HTR-8/SVneo (cell line): ENCODE results near the gene SPTBN1.
"Not testable (repeated sequence)": the region's sequence is repeated elsewhere in the genome, so short reads cannot be mapped to it uniquely, and the experiment has no call there.

ENCODE experiments used
- DNase-seq: peaks from one replicate; pipeline ENCODE4 v3.0.0; 2011; ENCODE audit warnings: low spot score, mixed read lengths; ENCODE audit not compliant: insufficient read length
- FAIRE-seq: peaks from 2 replicates; lab custom pipeline; 2011; peaks lifted over from hg19 to GRCh38; lab: Jason Lieb, UNC

SPTBN1 gene

DNA sequence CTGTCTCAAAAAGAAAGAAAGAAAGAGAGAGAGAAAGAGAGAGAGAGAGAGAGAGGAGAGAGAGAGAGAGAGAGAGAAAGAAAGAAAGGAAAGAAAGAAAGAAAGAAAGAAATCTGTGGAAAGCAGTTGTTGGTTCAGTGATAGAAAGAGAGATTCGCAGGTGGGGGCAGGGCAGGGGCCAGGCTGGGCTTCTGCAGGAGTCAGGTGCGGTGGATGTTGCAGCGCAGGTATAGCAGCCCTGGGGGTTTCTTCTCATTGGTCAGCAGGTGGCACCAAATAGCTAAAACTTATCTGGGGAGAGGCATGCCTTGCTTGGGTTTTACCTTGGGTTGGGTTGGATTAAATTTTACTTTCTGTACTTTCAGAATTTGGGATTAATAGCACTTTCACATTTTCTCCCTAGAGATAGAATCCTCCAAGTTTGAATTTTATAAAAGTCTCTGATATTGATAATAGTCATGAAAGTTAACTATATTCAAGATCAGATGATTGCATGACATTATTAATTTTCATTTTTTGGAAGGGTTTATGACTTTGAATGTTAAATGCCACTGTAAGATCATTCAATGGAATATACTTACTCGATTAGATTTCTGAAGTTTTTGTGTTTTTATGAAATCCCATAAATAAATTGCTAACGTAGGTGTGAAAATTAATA lies 66.6 kb downstream of the SPTBN1 start:
- DNase-seq (peak; percentile 53), FAIRE-seq (no peak)

DNA sequence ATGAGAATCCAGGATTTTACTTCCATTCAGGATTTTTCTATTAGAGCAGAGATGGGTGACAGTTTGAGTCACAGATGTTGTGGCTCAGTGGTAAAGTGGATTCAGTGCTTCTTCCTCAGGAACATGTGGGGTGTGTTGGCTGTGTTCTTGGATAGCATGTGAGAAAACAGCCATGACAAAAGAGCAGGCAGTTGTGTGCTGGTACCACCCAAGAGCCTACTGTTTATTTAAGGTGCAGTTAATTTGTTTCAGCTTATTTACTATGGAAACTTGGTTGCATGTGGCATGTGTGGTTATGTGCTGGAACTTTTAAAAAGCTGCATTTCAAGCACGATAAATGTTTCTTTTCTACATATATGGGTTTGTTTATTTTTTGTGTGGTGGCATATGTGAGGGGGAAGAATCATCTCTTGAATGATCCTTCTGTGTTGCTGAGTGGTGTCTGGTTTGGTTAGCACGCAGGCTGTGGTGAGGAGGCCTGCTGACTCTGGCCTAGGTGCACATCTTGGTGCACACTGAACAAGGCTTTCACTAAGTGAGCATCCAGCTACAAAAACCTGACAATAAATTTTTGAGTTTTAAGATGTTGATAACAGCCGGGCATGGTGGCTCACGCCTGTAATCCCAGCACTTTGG lies 67.3 kb downstream of the SPTBN1 start:
- DNase-seq (no peak), FAIRE-seq (no peak)

DNA sequence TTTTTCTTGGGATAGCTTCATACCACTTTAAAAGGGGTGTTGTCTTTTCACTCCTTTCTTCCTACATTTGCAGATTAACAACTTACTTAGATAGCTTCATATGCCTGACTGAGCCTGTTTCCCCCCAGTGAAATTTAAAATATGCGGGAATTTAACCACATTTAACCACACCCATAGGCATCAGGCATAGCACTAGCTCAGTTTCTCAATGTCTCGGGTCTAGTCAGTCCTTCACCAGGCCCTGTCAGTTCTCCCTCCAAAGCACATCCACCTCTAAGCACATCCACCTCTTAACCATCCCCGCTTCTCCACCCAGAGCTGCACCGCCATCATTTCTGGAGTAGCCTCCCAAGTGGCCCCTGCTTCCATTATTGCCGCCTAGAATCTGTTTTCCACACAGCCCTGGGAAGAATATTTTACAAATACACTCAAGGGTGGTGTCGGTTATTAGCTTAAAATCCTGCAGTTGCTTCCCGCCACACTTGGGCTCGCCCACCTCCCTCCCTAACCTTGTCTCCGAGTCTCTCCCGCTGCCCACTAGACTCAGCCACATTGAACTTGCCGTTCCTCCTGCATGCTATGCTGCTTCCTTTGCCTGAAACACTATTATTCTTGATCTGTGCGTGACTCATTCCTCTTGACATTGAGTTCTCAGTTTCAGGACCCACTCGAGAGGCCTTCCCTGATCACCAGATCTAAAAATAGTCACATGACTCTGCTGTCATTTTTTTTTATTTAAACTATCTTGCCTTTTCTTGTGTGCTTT lies 68.3 kb downstream of the SPTBN1 start:
- FAIRE-seq: peak; percentile 69
- DNase-seq: peak; percentile 76

DNA sequence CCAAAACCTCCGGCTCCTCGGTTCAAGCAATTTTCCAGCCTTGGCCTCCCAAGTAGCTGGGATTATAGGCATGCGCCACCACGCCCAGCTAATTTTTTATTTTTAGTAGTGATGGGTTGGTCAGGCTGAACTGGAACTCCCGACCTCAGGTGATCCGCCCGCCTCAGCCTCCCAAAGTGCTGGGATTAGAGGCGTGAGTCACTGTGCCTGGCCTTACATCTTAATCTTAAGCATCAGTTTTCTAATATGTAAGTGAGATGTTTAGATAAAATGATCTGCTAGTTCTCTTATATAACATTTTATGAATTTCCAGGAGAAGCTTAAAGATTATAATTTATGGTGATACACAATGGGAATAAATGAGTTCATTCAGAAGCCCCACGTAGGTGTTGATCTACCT lies 69.2 kb downstream of the SPTBN1 start:
- no peak for DNase-seq
- no peak for FAIRE-seq

DNA sequence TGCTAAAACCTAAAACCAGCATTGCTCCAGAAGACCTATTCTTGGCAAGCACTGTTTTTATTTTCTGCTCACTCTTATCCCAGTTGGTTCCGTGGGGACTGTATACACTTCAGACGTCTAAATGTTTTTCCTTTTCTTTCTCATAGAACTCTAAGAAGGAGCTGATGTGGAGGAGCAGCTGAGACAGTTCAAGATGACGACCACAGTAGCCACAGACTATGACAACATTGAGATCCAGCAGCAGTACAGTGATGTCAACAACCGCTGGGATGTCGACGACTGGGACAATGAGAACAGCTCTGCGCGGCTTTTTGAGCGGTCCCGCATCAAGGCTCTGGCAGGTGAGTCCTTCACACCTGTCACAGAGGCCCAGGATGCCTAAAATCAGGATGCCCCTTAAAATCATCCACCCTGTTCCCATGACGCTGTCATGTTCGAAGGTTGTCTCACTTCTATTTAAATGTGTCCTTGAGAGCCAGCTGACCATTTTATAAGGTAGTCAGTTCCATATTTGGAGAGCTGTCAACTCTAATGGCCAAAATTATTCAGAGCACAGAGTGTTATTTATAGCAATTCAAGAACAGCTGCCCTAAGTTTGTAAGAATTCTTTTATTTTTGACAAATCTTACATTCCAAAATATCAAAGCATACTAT lies 70.2 kb downstream of the SPTBN1 start:
- FAIRE-seq: no peak
- DNase-seq: no peak

DNA sequence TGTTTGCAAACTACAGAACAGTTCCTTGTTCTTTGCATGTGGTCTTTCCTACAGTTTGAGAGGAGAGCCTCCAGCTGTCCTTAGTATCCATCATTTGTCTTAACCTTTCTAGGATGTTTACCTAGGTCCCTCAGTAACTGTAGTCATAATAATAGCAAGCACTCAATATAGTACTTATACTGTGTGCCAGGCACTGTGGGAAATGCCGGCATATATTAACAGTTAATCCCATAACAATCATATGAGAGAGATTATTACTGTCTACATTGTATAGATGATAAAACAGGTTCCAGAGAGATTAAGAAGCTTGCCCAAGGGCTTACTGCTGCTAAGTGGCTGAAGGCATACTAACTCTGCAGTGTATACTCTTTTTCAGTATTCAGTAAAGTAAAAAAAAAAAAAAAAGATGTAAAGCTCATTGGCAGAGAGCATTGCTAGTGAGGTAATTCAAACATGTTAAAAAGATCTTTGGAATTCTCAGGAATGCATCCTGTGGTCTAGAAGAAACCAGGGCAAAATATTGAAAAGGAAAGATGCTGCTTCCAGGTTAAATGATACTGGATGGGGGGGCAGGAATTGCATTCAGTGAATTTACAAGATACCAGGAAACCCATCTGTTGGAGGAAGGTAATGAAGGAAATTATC lies 72.3 kb downstream of the SPTBN1 start:
- FAIRE-seq (no peak), DNase-seq (no peak)

DNA sequence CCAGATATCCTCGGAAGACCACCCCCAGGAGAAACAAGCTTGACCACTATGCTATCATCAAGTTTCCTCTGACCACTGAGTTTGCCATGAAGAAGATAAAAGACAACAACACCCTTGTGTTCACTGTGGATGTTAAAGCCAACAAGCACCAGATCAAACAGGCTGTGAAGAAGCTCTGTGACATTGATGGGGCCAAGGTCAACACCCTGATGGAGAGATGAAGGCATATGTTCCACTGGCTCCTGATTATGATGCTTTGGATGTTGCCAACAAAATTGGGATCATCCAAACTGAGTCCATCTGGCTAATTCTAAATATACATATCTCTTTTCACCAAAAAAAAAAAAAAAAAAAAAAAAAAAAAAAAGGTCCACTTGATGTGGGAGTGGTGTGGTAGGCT lies 73.4 kb downstream of the SPTBN1 start:
- not testable (repeated sequence) for DNase-seq, FAIRE-seq

DNA sequence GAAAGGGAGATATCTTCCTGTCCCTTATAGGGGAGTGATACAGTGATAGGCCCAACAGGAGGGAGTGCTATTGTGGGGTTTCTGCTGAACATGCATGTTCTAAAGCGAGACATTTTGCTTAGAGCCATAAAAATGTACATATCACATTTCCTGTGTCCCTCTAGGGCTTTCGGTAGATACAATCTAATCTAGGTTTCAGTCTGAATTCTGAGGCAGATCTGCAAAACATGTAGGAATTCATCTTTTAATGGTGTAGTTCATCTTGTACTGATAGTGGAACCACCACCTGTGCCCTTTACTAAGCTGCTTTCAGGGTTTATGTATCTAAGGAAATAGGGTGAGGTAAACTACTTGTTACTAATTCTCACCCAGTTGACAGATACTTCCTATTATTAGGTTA lies 73.8 kb downstream of the SPTBN1 start:
- FAIRE-seq (no peak), DNase-seq (no peak)

DNA sequence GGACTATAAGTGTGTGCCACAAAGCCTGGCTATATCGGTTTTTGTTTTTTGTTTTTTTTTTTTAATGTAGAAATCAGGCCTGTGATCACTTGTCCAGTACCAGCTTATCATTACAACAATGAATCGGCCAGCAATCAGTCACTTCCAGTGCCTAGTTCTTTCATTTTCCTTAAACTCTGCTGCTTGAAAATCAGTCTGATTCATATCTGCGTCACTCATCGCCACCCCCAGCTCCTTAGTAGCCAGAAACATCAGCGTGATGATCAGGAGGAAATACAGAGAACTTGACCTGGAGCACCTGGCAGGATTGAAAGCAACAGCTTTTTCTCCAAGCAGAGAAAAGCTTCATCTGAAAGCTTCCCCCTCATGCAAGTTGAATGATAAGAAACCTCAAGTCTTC lies 75.4 kb downstream of the SPTBN1 start:
- DNase-seq: peak; percentile 26
- peak; percentile 20 for FAIRE-seq

DNA sequence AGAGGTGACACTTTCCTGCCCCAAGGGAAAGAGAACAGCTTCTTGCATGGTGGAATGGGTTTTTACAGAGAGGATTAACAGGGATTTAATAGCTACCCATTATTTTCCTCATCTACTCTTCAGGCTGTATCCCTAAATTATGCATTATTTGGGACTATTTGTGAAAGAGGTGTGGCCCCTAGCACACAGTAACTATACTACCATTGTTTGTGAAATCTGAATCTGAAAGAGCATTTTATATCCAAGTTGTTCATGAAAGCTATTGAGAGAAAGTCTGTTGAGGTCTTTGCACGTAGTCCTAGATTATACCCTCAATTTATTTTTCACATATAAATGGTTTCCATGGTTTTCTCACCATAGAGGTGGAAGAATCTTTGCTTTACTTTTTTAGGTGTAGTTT lies 78.1 kb downstream of the SPTBN1 start:
- FAIRE-seq: no peak
- no peak for DNase-seq

DNA sequence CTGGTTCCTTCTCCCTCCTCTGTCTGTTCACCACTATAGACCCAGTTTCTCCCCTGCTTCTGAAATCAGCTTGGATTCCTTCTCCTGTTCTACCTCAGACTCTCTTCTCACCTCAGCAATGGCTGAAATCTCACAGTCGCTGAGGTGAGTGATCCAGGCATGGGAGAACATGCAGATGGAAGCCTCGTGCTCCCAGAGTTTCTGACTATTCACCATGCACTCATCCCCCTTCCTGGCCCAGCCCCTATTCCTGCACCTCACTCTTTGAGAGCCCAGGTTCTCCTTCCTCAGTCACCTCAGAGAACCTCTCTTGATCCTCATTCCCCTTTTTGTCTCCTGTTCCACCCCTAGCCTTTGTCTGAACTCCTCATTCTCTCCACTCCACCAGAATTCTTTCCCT lies 78.5 kb downstream of the SPTBN1 start:
- DNase-seq (no peak), FAIRE-seq (no peak)

DNA sequence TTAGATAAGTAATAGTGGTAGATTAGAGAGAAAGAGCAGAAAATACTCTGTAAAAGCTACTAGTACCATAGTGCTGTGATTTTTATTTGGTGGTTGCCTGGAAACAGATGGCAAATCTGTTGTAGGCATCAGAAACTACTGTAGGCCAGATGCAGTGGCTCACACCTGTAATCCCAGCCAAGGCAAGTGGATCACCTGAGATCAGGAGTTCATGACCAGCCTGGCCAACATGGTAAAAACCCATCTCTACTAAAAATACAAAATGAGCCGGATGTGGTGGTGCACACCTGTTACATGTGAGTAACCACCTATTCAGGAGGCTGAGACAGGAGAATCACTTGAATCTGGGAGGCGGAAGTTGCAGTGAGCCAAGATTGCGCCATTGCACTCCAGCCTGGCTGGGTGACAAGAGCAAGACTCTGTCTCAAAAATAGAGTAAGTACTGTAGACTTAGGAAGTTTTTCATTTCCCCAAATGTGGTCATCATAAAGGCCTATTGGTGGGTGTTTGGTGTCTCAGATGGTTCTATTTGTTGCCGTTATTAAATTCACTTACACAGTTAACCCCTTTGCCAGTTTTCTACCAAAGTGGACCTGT lies 79.6 kb downstream of the SPTBN1 start:
- DNase-seq: no peak
- no peak for FAIRE-seq

DNA sequence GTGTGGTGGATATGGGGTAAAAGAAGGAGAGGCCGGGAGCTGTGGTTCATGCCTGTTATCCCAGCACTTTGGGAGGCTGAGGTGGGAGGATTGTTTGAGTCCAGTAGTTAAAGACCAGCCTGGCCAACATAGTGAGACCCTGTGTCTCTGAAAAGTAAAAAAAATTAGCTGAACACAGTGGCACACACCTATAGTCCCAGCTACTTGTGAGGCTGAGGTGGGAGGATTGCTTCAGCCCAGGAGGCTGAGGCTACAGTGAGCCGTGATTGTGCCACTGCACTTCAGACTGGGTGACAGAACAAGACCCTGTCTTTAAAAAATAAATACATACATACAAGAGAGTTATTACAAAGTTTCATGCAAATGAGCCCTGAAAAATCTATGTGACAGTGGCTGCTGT lies 80.6 kb downstream of the SPTBN1 start:
- DNase-seq (no peak), FAIRE-seq (no peak)

DNA sequence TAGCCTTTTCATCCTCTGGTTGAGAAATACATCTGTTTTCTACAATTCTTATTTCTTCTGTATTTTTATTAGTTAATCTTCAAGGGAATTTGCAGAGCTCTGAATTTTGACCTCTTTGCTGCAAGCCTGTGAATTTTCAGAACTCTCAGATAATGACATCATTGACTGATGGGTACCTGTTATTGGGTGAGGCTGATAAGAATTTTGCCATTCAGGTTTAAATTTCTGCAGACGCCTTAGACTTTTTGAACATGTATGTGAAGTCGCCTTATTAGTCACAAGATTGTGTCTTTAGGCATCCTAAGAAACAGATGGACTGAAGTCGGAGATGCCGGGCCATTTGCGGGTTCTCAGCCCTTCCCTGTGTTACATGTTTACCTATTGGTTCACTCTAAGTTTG lies 82.4 kb downstream of the SPTBN1 start:
- no peak for FAIRE-seq
- no peak for DNase-seq

DNA sequence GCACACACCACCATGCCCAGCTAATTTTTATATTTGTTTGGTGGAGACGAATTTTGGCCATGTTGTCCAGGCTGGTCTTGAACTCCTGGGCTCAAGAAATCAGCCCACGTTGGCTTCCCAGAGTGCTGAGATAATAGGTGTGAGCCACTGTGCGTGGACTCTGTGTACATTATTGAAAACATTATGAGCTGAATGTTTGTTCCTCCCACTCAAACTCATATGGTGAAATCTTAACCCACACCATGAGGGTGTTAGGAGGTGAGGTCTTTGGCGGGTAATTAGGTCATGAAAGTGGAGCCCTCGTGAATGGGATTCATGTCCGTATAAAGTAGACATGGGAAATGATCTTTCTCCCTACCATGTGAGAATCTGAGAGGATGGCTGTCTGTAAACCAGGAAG lies 83.6 kb downstream of the SPTBN1 start:
- no peak for DNase-seq
- peak; percentile 16 for FAIRE-seq

DNA sequence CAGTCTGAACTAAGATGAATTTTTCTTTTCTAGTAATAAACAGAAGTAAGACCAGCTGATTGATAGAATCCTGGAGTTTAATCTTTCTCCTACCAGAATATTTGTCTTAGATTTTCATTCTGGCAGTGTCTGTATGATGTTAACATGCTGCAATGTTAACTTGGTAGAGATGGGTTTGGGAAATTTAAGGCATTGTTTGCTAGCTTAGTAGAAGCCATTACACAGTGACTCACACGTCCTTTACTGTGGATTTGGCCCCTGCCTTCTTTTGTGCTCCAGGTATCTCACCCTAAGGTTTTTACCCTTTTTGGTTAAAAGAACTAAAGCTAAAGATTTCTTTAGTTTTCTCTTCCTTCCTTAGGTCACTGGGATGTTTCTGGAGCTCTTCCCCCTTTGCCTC lies 84.1 kb downstream of the SPTBN1 start:
- no peak for FAIRE-seq
- DNase-seq: no peak

DNA sequence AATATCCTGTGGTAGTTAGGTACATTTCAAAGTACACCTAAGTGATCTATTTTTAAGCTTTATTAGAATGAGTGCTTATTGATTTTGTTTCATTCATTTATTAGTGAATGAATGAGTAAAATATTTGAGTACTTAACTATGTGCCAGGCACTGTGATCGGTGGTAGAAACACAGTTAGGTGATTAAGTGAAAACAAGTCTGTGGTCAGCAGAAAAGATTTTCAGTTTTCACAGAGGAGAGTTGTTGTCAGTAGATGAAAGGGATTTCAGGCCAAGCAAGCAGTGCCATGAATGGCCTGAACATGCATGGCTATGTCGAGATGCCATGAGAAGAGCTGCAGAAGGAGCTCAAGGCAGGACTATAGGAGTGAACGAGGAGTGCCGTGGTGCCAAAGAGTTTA lies 85.9 kb downstream of the SPTBN1 start:
- DNase-seq (no peak), FAIRE-seq (no peak)

DNA sequence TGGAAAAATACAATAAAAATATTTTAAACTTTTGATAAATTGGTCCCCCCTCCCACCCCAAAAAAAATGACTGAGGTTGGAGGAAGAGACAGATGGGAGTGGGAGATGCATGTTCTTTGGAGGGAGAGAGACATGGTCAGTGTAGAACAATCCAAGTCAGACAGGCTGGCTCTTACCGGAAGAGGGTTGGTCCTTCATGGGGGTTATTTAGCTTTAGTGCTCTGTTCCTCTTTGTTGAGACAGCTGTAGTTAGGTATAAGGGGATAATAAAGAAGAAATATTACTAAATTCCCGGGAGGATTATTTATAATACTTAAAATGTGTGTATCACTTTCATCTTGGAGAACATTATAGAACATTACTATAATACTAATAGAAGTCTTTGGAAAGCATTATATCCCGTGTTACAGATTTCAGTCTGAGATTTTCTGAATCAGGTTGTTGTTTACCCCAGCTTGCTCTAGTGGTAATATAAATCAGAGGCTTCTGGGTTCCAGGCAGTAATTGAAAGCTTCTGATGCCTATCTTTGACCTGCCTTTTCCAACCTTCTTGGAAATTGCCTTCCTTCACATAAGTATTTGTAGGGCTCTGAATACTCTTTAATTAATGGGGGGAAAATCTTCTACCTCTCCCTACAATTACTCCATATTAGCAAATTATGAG lies 87.7 kb downstream of the SPTBN1 start:
- DNase-seq: no peak
- FAIRE-seq: no peak

DNA sequence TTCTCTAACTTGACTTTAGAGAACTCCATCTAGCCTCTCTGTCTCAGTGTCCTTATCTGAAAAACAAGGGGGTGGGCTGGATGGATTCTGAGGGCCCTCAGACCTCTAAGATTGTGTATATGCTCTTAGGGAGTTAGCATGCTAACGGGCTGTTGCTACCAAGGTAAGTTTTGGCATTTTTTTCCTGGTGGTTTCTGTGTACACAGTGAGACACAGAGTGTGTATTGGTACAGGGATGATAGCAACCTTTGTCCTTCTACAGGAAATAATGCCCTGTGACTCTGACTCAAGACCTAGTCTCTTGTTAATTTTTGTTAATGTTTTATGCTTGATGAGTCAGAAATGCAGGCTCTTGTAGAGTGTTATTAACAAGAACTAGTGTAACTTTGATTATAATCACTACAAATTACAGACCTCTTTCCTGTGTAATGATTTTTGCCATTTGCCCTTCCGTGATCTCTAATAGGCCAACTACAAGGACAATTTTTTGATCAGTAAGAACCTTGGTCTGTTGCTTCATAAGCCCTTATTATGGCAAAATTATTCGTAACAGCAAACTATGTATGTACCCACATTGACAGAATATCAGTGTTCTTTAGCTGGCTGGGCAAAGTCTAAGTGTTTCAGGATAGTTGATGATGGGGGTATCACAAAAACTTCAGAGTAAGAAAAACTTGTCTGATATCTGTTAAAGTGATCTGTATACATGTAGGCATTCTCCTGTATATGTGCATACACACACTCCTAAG lies 89.7 kb downstream of the SPTBN1 start:
- no peak for DNase-seq

More for the DNA sequence above, 89.7 kb downstream of the SPTBN1 start:
- no peak for FAIRE-seq
